Measurements from ENCODE around the gene LANCL3. TPM values are rescaled to one million over a fixed set of nuclear protein-coding genes. Genes with fewer than 3 reads are reported as not detected.
"Not testable (repeated sequence)": the region's sequence is repeated elsewhere in the genome, so short reads cannot be mapped to it uniquely, and the experiment has no call there.

The LANCL3 gene
- total and polyA plus RNA-seq, 3 donors from 2014 or later, result 0.67 to 1.1 (median 1.0) TPM

GRCh38 chrX:37545066-37545465 lies 26.4 kb upstream of the LANCL3 start:
- TF ChIP-seq CTCF (IDR thresholded peaks at IDR 0.05) (no peak), POLR2A (IDR thresholded peaks at IDR 0.05) (no peak)
- H3K27ac ChIP-seq, result no peak overlapping the region
- no peaks in the 10 kb centered on the region for H3K27me3 ChIP-seq
- H3K36me3 ChIP-seq (ENCODE audit: low read depth, missing control alignments), result no peaks in the 10 kb centered on the region
- H3K9me3 ChIP-seq, result no peaks in the 10 kb centered on the region
- no peak overlapping the region for H3K4me3 ChIP-seq
- H3K4me1 ChIP-seq, result no peaks in the 10 kb centered on the region
- 80 to 86% methylated on average over 20 to 25 of the region's 25 CpGs for WGBS, 2 donors
- intact Hi-C loops (cut with DNase I; ENCODE audit: low total_unique reads), result no loop called here
- DNase-seq, result no peak

GRCh38 chrX:37549619-37550018 lies 21.8 kb upstream of the LANCL3 start:
- H3K4me1 ChIP-seq; H3K9me3 ChIP-seq; H3K27ac ChIP-seq; intact Hi-C loops (cut with DNase I; ENCODE audit: low total_unique reads); H3K27me3 ChIP-seq; H3K4me3 ChIP-seq; DNase-seq; H3K36me3 ChIP-seq (ENCODE audit: low read depth, missing control alignments): not testable (repeated sequence)

- no peaks in the 10 kb centered on the region for H3K9me3 ChIP-seq
- no peaks in the 10 kb centered on the region for H3K27me3 ChIP-seq
- H3K4me1 ChIP-seq, result no peaks in the 10 kb centered on the region
- DNase-seq, result no peak
- TF ChIP-seq CTCF (IDR thresholded peaks at IDR 0.05), result no peak
- TF ChIP-seq POLR2A (IDR thresholded peaks at IDR 0.05), result no peak
- intact Hi-C loops (cut with DNase I; ENCODE audit: low total_unique reads), result no loop called here
- no peak overlapping the region for H3K4me3 ChIP-seq
- 61 to 75% methylated on average over 2 to 6 of the region's 6 CpGs for WGBS, 2 donors
- H3K27ac ChIP-seq, result no peak overlapping the region
- no peaks in the 10 kb centered on the region for H3K36me3 ChIP-seq (ENCODE audit: low read depth, missing control alignments)
Measured at GRCh38 chrX:37553476-37553875, 18.0 kb upstream of the LANCL3 start.

GRCh38 chrX:37565254-37565653 lies 6.2 kb upstream of the LANCL3 start:
- H3K4me3 ChIP-seq; H3K27ac ChIP-seq; H3K4me1 ChIP-seq; DNase-seq; H3K9me3 ChIP-seq; H3K27me3 ChIP-seq; H3K36me3 ChIP-seq (ENCODE audit: low read depth, missing control alignments); intact Hi-C loops (cut with DNase I; ENCODE audit: low total_unique reads): not testable (repeated sequence)
- WGBS, 2 donors, result 75 to 91% methylated on average over 2 of the region's 2 CpGs

- H3K4me3 ChIP-seq; H3K27me3 ChIP-seq; H3K4me1 ChIP-seq; DNase-seq; intact Hi-C loops (cut with DNase I; ENCODE audit: low total_unique reads); H3K36me3 ChIP-seq (ENCODE audit: low read depth, missing control alignments); H3K27ac ChIP-seq; H3K9me3 ChIP-seq: not testable (repeated sequence)
- WGBS, 2 donors, result no CpG with 5 or more reads among the region's 1 CpG
Measured at GRCh38 chrX:37570349-37570748, 1.1 kb upstream of the LANCL3 start.

- 3% methylated on average over 7 of the region's 61 CpGs; no CpG with 5 or more reads in 1 of the 2 donors for WGBS, 2 donors
- intact Hi-C loops (cut with DNase I; ENCODE audit: low total_unique reads), result not testable (repeated sequence)
Measured at GRCh38 chrX:37572108-37572587, 687 bp downstream of the LANCL3 start.

GRCh38 chrX:37573121-37573520 lies 1.7 kb downstream of the LANCL3 start:
- intact Hi-C loops (cut with DNase I; ENCODE audit: low total_unique reads); H3K4me1 ChIP-seq; H3K27ac ChIP-seq; DNase-seq; H3K9me3 ChIP-seq; H3K4me3 ChIP-seq; H3K27me3 ChIP-seq; H3K36me3 ChIP-seq (ENCODE audit: low read depth, missing control alignments): not testable (repeated sequence)
- 17 to 27% methylated on average over 2 of the region's 2 CpGs for WGBS, 2 donors

More at GRCh38 chrX:37572108-37572587, 687 bp downstream of the LANCL3 start:
- H3K27me3 ChIP-seq; H3K9me3 ChIP-seq; H3K27ac ChIP-seq; H3K36me3 ChIP-seq (ENCODE audit: low read depth, missing control alignments); H3K4me1 ChIP-seq: not testable (repeated sequence)
- DNase-seq, result peak; percentile 15
- H3K4me3 ChIP-seq, result peak overlapping the region; percentile 5 to 29
